ENCODE measurements around the gene ITPRID2. TPM values are rescaled to one million over a fixed set of nuclear protein-coding genes. Genes with fewer than 3 reads are reported as not detected.

ITPRID2 gene
- total and polyA plus RNA-seq, 2 of the 8 experiments (the other 6 are each of a cell fraction or from before 2014, with no cell fraction given): 1.9 to 12.6 TPM

- TF ChIP-seq CTCF (IDR thresholded peaks at IDR 0.05; ENCODE audit: control extremely low read depth in 1 of 3, insufficient read depth in 1 of 3, low read depth in 1 of 3, low read length in 3 of 3) (no peak), USF2 (IDR thresholded peaks at IDR 0.05; ENCODE audit: low read length) (no peak), RAD21 (IDR thresholded peaks at IDR 0.05 in 1 of 2, conservative IDR thresholded peaks at IDR 0.05 in 1 of 2; ENCODE audit: low read depth in 2 of 2, low read length in 2 of 2) (no peak), CREB1 (IDR thresholded peaks at IDR 0.05) (no peak), CHD7 (IDR thresholded peaks at IDR 0.05; ENCODE audit: insufficient replicate concordance, low read length) (no peak)
These were observed 44.9 kb upstream of the ITPRID2 start (continued) for GRCh38 chr2:181846399-181847197.

Data from H1 (cell line).